Adrenal gland (tissue), 12 donors: ENCODE measurements around the gene FBXL7. TPM values are rescaled to one million over a fixed set of nuclear protein-coding genes. Genes with fewer than 3 reads are reported as not detected.

Experiments used
- DNase-seq, 7 donors: peaks; one replicate each; pipeline ENCODE4 v3.0.0-alpha.2; 2019 to 2020
- H3K27ac ChIP-seq, 5 donors: fragments of 200-600 bp; sonication (generic) in 4 of 5; 1 replicate in 3 of 5; 2 replicates in 2 of 5; pipeline versions ENCODE4 v1.5.1 to v1.8.0; 2016 to 2020; ENCODE audit warnings: mild to moderate bottlenecking in 1 of 5
- H3K27me3 ChIP-seq: fragments of 200-600 bp; 2 replicates; pipeline ENCODE4 v1.8.0; 2021
- H3K36me3 ChIP-seq, 2 donors: fragments of 200-600 bp; replicated peaks in 1 of 2; 1 replicate in 1 of 2; 2 replicates in 1 of 2; pipeline versions ENCODE4 v1.5.1 to v1.8.0; 2018 to 2022
- H3K4me1 ChIP-seq, 2 donors: fragments of 200-600 bp; replicated peaks in 1 of 2; 1 replicate in 1 of 2; 2 replicates in 1 of 2; pipeline versions ENCODE4 v1.5.1 to v1.8.0; 2018 to 2021
- H3K4me3 ChIP-seq, 4 donors: fragments of 200-600 bp; sonication (generic) in 3 of 4; one replicate each; pipeline ENCODE4 v1.5.1; 2016 to 2018
- H3K9me3 ChIP-seq, 3 donors: fragments of 200-600 bp; sonication (generic) in 1 of 3; replicated peaks in 1 of 3; 1 replicate in 2 of 3; 2 replicates in 1 of 3; pipeline versions ENCODE4 v1.5.1 to v1.8.0; 2016 to 2021
- CTCF ChIP-seq, 6 experiments: fragments of 450-650 bp in 4 of 6; fragments of 200-600 bp in 2 of 6; sonication (generic) in 1 of 6; IDR thresholded peaks; 1 replicate in 5 of 6; 2 replicates in 1 of 6; pipeline versions ENCODE4 v1.5.1 to v1.8.0; 2016 to 2021; ENCODE audit warnings: antibody characterized with exemption in 6 of 6, mild to moderate bottlenecking in 2 of 6, moderate library complexity in 1 of 6
- POLR2A ChIP-seq, 2 donors: fragments of 450-650 bp; IDR thresholded peaks; one replicate each; pipeline ENCODE4 v1.6.1; 2017; ENCODE audit warnings: antibody characterized with exemption in 2 of 2, mild to moderate bottlenecking in 2 of 2, moderate library complexity in 1 of 2
- WGBS, 4 donors: extraction: QIAGEN DNeasy Blood & Tissue Kit in 2 of 4; methylation state at CpG; one replicate each; pipeline versions ENCODE4 v1.1.5 to v1.1.7; 2013 to 2017; 5-methylcytosine and 5-hydroxymethylcytosine counted together
- intact Hi-C, 2 donors: fragments of 100-400 bp; cut with DNase I; formaldehyde crosslinking; loops; one replicate each; pipeline versions ENCODE4 v1.14.1 to v1.15.0; 2022 to 2023
- polyA plus RNA-seq, 3 donors: library from polyadenylated mRNA; stranded (reverse); fragments of 200-250 nt in 2 of 3; fragments of 350-450 nt in 1 of 3; fragmentation: Illumina TruSeq in 1 of 3; extraction: RNeasy Lipid Tissue Mini Kit (QIAGEN cat#74804) in 1 of 3; gene quantifications; one replicate each; pipeline ENCODE4 v1.2.3, GENCODE V29; 2013 to 2014
- total RNA-seq, 9 donors: library from RNA; depleted of rRNA in 4 of 9; stranded (reverse); fragments of >200 nt in 4 of 9; fragments of 120-200 nt in 1 of 9; fragmentation: NEBNext Ultra II Directional in 1 of 9; extraction: Animal tissue kit (Norgen Biotek cat#: 25700) in 1 of 9; gene quantifications; one replicate each; pipeline versions ENCODE4 v1.1.0 to v1.2.4, GENCODE V29; 2013 to 2023
- donor health status: healthy with polysubstance abuse.
- donor health status: Bipolar disorder and iron deficiency.
- donor health status: DM: yes; HTN: yes; CAD: no.
- donor health status: DM: no; HTN: no; CAD: no.
- donor health status: DM: no; HTN: no; CAD: no.
- donor health status: DM: yes; HTN: yes; CAD: no.

Gene FBXL7
- total and polyA plus RNA-seq, 12 donors: 22.6 to 59.1 (median 34.0) TPM

DNA sequence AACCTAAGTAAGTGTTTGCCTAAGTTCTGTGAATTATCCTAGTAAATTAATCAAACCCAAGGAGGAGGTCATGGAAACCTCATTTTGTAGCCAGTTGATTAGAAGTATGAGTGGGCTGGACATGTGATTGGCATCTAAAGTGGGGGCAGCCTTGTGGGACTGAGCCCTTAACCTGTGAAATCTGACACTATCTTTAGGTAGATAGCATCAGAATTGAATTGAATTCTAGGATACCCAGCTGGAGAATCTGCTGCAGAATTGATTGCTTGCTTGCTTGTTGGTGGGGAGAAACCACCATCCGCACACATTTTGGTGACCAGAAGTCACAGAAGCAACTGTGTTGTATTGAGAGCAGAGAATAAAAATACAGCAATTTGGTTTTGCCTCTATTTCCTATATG is 97.0 kb downstream of the FBXL7 start:
- H3K27ac ChIP-seq: no peak overlapping the region
- H3K4me1 ChIP-seq: no peaks in the 10 kb centered on the region
- TF ChIP-seq POLR2A (IDR thresholded peaks at IDR 0.05): no peak
- TF ChIP-seq CTCF (IDR thresholded peaks at IDR 0.05): no peak
- no peak overlapping the region for H3K4me3 ChIP-seq
- no peak for DNase-seq
- H3K27me3 ChIP-seq: no peaks in the 10 kb centered on the region
- no peaks in the 10 kb centered on the region for H3K9me3 ChIP-seq
- no peaks in the 10 kb centered on the region for H3K36me3 ChIP-seq
- WGBS, 4 donors: 92 to 100% (median 100%) methylated on average over 1 of the region's 1 CpG
- intact Hi-C loops: no loop called here

GRCh38 chr5:15597804-15598203 is 97.8 kb downstream of the FBXL7 start:
- no peak overlapping the region for H3K27ac ChIP-seq
- no peak for TF ChIP-seq CTCF (IDR thresholded peaks at IDR 0.05)
- TF ChIP-seq POLR2A (IDR thresholded peaks at IDR 0.05): no peak
- H3K27me3 ChIP-seq: no peaks in the 10 kb centered on the region
- H3K36me3 ChIP-seq: no peaks in the 10 kb centered on the region
- intact Hi-C loops: no loop called here
- no peak for DNase-seq
- 93 to 96% (median 95%) methylated on average over 1 of the region's 1 CpG for WGBS, 4 donors
- H3K4me1 ChIP-seq: no peaks in the 10 kb centered on the region
- H3K4me3 ChIP-seq: no peak overlapping the region
- no peaks in the 10 kb centered on the region for H3K9me3 ChIP-seq

DNA sequence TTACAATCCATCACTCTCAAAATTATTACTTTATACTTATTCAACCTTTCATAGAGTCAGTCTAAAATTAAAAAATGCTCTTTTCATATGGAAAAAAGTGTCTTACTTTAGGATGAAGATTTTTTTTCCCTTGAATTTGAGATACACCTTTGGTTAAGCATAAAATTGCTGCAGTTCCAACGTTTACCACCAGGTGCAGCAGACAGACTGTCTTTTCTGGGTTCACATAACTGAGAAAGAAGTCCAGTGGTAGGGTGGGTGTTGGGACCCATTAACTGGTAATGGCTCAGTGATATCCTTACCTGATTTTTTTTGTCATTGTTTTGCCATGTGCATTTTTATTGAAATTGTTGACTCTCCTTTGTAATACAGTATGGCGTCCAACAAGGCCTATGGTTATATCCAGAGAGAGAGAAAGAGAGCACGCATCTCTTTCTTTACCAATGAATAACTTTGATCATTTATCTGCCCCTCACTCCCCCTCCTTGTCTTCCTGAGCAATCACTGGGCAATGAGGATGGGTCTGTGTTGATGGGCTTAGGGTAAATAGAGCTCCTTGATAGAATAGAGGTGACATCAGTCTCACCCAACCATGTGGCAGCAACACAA is 98.4 kb downstream of the FBXL7 start:
- TF ChIP-seq CTCF (IDR thresholded peaks at IDR 0.05) (peak; percentile 23 to 50 (median 42)), POLR2A (IDR thresholded peaks at IDR 0.05) (no peak)
- H3K27ac ChIP-seq: no peak overlapping the region
- no peaks in the 10 kb centered on the region for H3K4me1 ChIP-seq
- H3K27me3 ChIP-seq: no peaks in the 10 kb centered on the region
- no peaks in the 10 kb centered on the region for H3K9me3 ChIP-seq
- no peaks in the 10 kb centered on the region for H3K36me3 ChIP-seq
- no peak overlapping the region for H3K4me3 ChIP-seq
- intact Hi-C loops: no loop called here
- WGBS, 4 donors: 70 to 79% (median 72%) methylated on average over 3 of the region's 3 CpGs
- DNase-seq: peak in 1 of 7 donors; percentile 24

DNA sequence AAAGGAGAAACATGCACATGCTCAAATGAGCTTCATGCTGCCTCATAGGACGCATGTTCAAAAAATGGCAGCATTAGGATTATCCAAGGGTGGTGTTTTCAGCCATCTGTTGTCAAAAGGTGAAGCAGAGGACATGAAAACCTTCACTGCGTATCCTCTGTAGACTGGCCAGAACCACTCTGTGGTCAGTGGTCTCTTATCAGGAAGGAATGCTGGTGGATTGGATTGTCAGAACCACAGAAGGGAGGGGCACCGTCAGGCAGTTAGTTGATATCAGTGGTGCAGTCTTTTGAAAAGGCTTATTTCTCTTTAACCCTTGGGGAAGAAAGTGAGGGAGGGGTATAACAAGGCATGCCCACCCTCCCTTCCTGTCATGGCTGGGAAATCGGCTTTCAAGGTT is 100.1 kb downstream of the FBXL7 start:
- no peak overlapping the region for H3K27ac ChIP-seq
- 72 to 92% (median 85%) methylated on average over 4 of the region's 4 CpGs for WGBS, 4 donors
- intact Hi-C loops: no loop called here

More for the DNA sequence above, 100.1 kb downstream of the FBXL7 start:
- no peaks in the 10 kb centered on the region for H3K4me1 ChIP-seq
- DNase-seq: no peak
- H3K4me3 ChIP-seq: no peak overlapping the region
- no peaks in the 10 kb centered on the region for H3K27me3 ChIP-seq
- no peaks in the 10 kb centered on the region for H3K36me3 ChIP-seq
- TF ChIP-seq POLR2A (IDR thresholded peaks at IDR 0.05): no peak
- no peak for TF ChIP-seq CTCF (IDR thresholded peaks at IDR 0.05)
- no peaks in the 10 kb centered on the region for H3K9me3 ChIP-seq
